ENCODE measurements around the gene GSAP. TPM values are rescaled to one million over a fixed set of nuclear protein-coding genes. Genes with fewer than 3 reads are reported as not detected.
A peak's percentile ranks its signal among the peaks of the same experiment; 100 is the strongest.

Gene GSAP
- total and polyA plus RNA-seq, 10 donors, result 35.9 to 96.5 (median 76.9) TPM

GRCh38 chr7:77409739-77410547 is 6.2 kb downstream of the GSAP start:
- H3K4me1 ChIP-seq, result peaks cover 9 to 83% (median 53%) of the 10 kb centered on the region in 6 donors
- no peak overlapping the region for H3K4me3 ChIP-seq
- DNase-seq, result no peak
- WGBS, 5 donors, result 55 to 83% (median 64%) methylated on average over 5 of the region's 5 CpGs
- H3K9me3 ChIP-seq, result no peaks in the 10 kb centered on the region
- H3K27ac ChIP-seq, result peak overlapping the region in 6 of 8 donors; percentile 43 to 98 (median 78)
- no peaks in the 10 kb centered on the region for H3K27me3 ChIP-seq (replicated peaks in 1 of 7)
- peak in 1 of 3 donors; percentile 57 for TF ChIP-seq POLR2AphosphoS5 (IDR thresholded peaks at IDR 0.05)
- TF ChIP-seq CTCF (IDR thresholded peaks at IDR 0.05 in 8 of 11, conservative IDR thresholded peaks at IDR 0.05 in 3 of 11), result no peak
- TF ChIP-seq POLR2A (IDR thresholded peaks at IDR 0.05), result no peak
- peaks cover 0 to 5% (median 0%) of the 10 kb centered on the region in 6 donors for H3K36me3 ChIP-seq
- intact Hi-C loops (cut with DNase I; ENCODE audit: low total_unique reads), result no loop called here

GRCh38 chr7:77409005-77409738 is 7.0 kb downstream of the GSAP start:
- Histone ChIP-seq H3K36me3 (peaks cover 0 to 13% (median 0%) of the 10 kb centered on the region in 6 donors), H3K27me3 (replicated peaks in 1 of 7) (no peaks in the 10 kb centered on the region), H3K4me3 (no peak overlapping the region), H3K9me3 (no peaks in the 10 kb centered on the region), H3K27ac (peak overlapping the region in 6 of 8 donors; percentile 14 to 98 (median 78)), H3K4me1 (peaks cover 9 to 80% (median 46%) of the 10 kb centered on the region in 6 donors)
- WGBS, 5 donors, result 68 to 78% (median 75%) methylated on average over 7 of the region's 7 CpGs
- DNase-seq, result no peak
- intact Hi-C loops (cut with DNase I; ENCODE audit: low total_unique reads), result no loop called here
- TF ChIP-seq CTCF (IDR thresholded peaks at IDR 0.05 in 8 of 11, conservative IDR thresholded peaks at IDR 0.05 in 3 of 11), result no peak
- TF ChIP-seq POLR2AphosphoS5 (IDR thresholded peaks at IDR 0.05), result no peak
- TF ChIP-seq POLR2A (IDR thresholded peaks at IDR 0.05), result no peak

- peaks cover 2 to 72% (median 33%) of the 10 kb centered on the region in 6 donors for H3K4me1 ChIP-seq
Measured at GRCh38 chr7:77407906-77408305, 8.2 kb downstream of the GSAP start.

More at GRCh38 chr7:77407906-77408305, 8.2 kb downstream of the GSAP start:
- H3K27me3 ChIP-seq (replicated peaks in 1 of 7), result no peaks in the 10 kb centered on the region
- intact Hi-C loops (cut with DNase I; ENCODE audit: low total_unique reads), result no loop called here
- H3K4me3 ChIP-seq, result no peak overlapping the region
- TF ChIP-seq POLR2A (IDR thresholded peaks at IDR 0.05), result no peak
- TF ChIP-seq POLR2AphosphoS5 (IDR thresholded peaks at IDR 0.05), result no peak
- TF ChIP-seq CTCF (IDR thresholded peaks at IDR 0.05 in 8 of 11, conservative IDR thresholded peaks at IDR 0.05 in 3 of 11), result no peak
- no peaks in the 10 kb centered on the region for H3K9me3 ChIP-seq
- H3K36me3 ChIP-seq, result peaks cover 0 to 26% (median 0%) of the 10 kb centered on the region in 6 donors
- H3K27ac ChIP-seq, result peak overlapping the region in 4 of 8 donors; percentile 2 to 98 (median 90)
- no peak for DNase-seq
